HG02588 (cell line): ENCODE data around the gene TP53I13.

ENCODE experiments used
- ATAC-seq: cut with Tn5 transposase; IDR thresholded peaks from one replicate; pipeline ENCODE4 v1.9.1; 2021; ENCODE audit warnings: mild to moderate bottlenecking, moderate library complexity; ENCODE audit not compliant: unreplicated experiment

The TP53I13 gene

GRCh38 chr17:29578626-29579485 lies 10.4 kb downstream of the TP53I13 start:
- no peak for ATAC-seq

- peak; percentile 78 for ATAC-seq
These were observed 11.6 kb downstream of the TP53I13 start for GRCh38 chr17:29579866-29580771.

GRCh38 chr17:29581583-29582253 lies 13.2 kb downstream of the TP53I13 start:
- ATAC-seq, result no peak

- ATAC-seq, result no peak
These were observed 13.8 kb downstream of the TP53I13 start for GRCh38 chr17:29582254-29582765.

GRCh38 chr17:29582772-29583171 lies 14.3 kb downstream of the TP53I13 start:
- ATAC-seq, result no peak

GRCh38 chr17:29583324-29584248 lies 15.1 kb downstream of the TP53I13 start:
- no peak for ATAC-seq

- ATAC-seq, result no peak
These were observed 16.1 kb downstream of the TP53I13 start for GRCh38 chr17:29584452-29585079.

GRCh38 chr17:29585080-29585751 lies 16.7 kb downstream of the TP53I13 start:
- ATAC-seq, result no peak

GRCh38 chr17:29586676-29587469 lies 18.4 kb downstream of the TP53I13 start:
- no peak for ATAC-seq

- ATAC-seq, result no peak
These were observed 19.1 kb downstream of the TP53I13 start for GRCh38 chr17:29587591-29587990.

- ATAC-seq, result no peak
These were observed 19.6 kb downstream of the TP53I13 start for GRCh38 chr17:29588017-29588561.

GRCh38 chr17:29588562-29589411 lies 20.3 kb downstream of the TP53I13 start:
- peak; percentile 9 for ATAC-seq

GRCh38 chr17:29589524-29590410 lies 21.3 kb downstream of the TP53I13 start, which contains the start of gene GIT1:
Gene GIT1, minus strand, starts transcription at chr17:29589648. Its CDS starts 270 bp downstream, at chr17:29589378.
- ATAC-seq, result peak; percentile 58

GRCh38 chr17:29590411-29591145 lies 22.1 kb downstream of the TP53I13 start:
- ATAC-seq, result no peak

GRCh38 chr17:29591146-29591736 lies 22.7 kb downstream of the TP53I13 start:
- no peak for ATAC-seq
